ENCODE results near the gene TANK. TPM values are rescaled to one million over a fixed set of nuclear protein-coding genes. Genes with fewer than 3 reads are reported as not detected.
"Not testable (repeated sequence)": the region's sequence is repeated elsewhere in the genome, so short reads cannot be mapped to it uniquely, and the experiment has no call there.

The TANK gene
- total RNA-seq, 1 donor from 2014 or later: 30.1 TPM

DNA sequence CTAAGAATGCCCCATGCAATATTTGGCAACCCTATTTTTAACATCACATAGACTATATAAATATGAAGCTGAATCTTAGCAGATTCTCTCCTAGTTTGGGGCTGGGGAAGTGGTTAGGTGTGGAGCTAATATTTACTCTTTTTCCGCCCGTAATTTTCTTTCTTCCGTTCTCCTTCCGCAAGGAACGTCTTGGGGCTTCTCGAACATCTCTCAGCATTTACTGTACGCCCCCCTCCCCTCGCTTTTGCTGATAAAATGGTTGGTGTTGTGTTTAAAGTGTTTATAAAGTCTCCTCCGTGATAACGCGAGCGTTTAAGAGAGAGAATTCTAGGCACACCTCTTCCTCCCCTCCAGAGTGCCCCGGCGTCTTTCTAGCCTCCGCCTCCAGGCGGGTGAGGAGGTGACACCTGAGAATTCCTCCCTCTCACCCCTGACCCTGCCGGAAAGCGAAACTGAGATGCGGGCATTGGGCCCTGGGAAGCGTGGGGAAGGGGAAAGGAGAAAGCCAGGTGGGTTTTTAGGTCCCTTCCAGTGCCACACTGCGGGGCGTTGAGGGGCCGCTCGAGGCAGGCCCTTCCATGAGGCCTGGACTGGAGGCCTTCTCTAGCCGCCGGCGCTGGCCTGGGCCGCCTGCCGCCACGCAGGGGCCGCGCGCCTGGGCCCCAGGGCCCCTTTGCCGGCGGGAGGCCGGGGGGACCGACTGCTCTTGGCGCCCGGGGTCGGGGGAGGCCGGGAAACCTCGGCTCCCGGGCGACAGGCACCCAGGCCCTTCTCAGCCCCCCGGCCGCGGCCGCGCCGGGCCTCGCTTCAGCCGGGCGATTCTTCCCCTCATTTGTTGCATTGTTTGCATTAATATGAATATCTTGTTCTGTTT lies 84.4 kb downstream of the TANK start:
- DNase-seq (ENCODE audit: low spot score); intact Hi-C loops (cut with DNase I): not testable (repeated sequence)

DNA sequence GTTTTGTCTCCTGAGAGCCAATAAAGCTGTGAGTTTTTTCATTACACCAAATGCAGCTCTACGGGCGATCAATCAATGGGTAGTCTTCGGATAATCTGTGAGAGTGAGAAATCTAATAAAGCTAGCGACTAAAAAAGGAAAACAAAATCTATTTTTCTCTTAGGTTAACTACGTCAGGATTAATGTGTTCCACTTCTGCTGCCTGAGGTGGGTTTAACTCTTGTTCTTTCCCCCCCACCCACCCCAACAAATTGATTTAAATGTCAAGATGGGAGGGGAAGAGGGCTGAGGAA lies 85.0 kb downstream of the TANK start:
- intact Hi-C loops (cut with DNase I): no loop called here
- DNase-seq (ENCODE audit: low spot score): no peak

DNA sequence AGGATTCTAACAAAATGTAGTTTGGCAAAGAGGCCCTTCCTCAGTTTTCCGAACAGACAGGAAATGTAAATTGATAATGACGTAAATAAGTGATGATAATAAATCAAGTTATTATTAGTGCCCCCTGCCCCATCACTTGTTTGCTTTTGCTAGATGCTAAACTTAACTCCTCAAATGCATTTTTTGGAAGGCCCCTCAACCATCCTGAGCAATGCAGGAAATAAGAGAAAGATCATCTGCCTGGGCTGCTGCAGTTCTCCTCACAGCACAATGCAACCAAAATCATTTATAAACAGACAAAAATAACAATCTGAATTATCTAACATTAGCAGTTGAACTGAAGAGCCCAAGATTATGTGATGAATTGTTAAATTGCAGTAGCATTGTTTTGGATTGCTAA lies 85.4 kb downstream of the TANK start:
- intact Hi-C loops (cut with DNase I): no loop called here
- DNase-seq (ENCODE audit: low spot score): no peak

DNA sequence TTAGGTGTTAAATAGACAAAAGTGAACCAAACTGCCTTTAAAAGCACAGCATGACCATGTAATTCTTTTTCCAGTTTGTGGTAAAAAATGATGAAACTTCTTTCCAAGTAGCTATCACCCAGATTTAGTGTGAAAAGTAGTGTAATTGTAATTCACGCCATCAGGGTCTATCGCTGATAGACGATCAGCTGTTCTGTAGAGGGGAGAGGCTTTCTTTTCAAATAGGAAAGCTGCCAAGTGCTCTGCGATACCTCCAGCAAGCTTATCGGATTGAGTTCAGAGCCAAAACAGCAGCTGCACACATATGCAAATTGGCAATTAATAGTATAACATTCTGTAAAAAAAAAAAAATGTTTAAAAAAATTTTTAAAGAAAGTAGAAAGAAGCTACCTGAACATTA lies 86.1 kb downstream of the TANK start:
- intact Hi-C loops (cut with DNase I): no loop called here
- DNase-seq (ENCODE audit: low spot score): no peak

DNA sequence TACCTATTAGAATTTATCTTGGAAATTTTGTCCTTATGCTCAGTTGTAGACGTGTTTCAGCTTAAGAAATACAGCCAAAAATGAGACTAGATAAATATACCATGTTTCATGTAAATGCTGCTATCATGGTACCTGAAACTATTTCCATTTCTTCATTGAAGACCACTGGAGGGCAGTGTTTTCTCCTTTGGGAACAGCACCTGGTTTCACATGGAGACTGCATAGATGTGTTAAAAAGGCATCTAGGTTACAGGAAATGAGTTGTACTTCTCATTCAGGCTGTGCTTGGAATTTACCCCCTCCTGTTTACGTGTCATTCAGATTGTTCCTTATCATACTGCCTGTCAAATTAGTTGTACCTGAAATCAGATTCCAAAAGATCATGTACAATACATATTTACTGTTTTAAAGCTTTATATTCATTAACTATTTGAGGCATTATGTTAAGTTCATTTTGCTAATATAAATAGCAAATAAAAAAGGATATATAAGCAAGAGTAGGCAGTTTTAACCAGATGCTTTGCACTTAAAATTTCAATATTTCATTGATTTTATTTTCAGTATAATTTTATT lies 90.7 kb downstream of the TANK start:
- intact Hi-C loops (cut with DNase I): no loop called here
- no peak for DNase-seq (ENCODE audit: low spot score)

DNA sequence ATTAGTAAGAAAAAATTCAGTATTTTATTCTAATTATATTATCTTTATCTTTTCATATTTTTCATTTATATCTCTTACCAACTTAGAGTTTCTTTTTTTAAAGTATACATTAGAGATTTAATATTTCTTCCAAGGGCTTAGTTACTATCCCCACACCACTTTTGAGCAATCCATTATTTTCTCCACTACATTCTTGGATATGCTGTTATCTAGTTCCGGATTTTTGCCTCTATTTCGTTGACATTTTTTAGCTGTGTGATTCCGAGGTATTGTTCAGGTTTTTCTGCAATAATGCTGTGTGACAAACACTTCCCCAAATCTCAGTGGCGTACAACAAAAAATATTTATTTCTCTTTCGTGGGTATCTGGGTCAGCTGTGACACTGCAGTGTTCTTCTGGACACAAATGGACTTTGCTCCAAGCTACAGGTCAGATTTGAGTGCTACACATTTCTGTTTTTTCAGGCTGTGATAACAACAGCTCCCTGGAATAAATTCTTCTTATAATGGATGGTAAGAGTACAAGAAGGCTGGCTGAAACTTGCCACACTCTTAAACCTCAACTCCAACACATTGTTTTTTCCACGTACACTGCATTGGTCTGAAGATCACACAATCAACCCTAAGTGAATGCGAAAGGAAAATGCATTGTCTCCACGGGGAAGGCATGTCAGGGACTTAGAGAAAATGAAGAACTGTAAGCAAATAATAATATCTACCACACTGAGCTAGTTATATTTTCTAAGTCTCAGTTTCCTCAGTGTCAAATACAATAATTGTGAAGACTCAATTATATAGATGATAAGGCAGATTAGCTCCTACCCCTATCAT lies 97.1 kb downstream of the TANK start:
- intact Hi-C loops (cut with DNase I): no loop called here
- DNase-seq (ENCODE audit: low spot score): no peak

DNA sequence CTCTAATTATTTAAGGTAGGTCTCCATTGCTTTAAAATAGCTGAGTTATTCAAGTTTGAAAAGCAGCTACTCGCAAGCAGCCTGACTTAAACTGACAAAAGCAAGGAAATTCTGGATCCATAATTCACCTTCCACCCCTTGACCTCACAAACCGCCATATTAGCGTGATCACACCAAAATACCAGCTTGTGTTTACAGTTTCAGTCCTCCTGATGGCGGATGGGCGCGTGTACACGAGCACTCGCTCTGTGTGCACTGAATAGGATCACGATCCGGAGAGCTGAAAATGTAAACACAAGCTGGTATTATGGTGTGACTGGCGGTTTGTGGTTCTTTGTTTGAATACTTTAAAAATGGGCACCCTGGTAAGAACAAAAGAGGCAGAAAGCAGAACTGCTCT lies 105.6 kb downstream of the TANK start:
- intact Hi-C loops (cut with DNase I): no loop called here

DNA sequence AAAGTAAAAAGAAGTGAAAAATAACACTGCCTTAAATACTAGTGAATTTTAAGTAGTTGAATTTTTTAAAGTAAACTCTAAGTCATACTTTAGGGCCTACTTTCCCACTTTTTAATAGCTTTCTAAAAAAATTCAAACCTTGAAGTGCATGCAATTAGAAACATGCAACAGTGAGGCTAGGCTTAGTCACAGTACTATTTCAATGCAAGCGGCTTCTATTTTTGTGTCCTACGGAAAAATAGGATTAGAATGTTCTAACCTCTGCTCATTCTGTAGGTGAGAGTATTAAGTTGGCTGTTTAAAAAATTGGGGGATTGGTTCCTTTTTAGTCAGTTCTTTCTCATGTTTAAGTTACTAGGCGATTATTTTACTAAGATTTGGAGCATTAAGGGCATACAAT lies 108.9 kb downstream of the TANK start:
- intact Hi-C loops (cut with DNase I): no loop called here
- no peak for DNase-seq (ENCODE audit: low spot score)

More for the DNA sequence above, 105.6 kb downstream of the TANK start:
- no peak for DNase-seq (ENCODE audit: low spot score)

DNA sequence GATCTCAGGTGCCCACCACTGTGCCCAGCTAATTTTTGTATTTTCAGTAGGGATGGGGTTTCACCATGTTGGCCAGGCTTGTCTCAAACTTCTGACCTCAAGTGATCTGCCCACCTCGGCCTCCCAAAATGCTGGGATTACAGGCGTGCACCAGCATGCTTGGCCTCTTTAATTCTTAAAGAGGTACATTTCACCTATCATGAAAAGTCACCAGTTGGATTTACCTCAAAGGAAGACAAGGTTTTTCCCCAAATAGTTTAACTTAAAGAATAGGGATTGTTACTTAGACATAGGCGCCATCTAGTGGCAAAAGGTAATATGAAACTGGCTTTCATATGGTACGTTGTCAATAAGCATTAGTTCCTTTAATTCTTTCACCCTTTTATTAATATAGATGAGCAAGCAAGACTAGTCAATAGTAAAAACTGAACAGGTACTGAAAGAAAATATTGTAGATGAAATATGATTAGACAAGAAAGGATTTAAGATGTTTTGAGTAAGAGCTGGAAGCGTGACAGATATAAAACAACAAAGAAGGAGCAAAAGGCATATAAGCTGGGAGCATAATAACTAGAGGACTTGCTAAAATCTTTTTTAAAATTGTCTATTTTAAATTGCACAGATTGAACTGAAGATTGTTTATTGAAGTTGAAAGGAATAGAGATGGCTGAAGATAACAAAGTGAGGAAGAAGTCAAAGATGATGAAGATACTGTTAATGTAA lies 113.0 kb downstream of the TANK start:
- intact Hi-C loops (cut with DNase I): loop anchor here (2.0 kb wide), 1 partner anchor 50 kb away; no protein-coding TSS in a partner anchor
- no peak for DNase-seq (ENCODE audit: low spot score)

DNA sequence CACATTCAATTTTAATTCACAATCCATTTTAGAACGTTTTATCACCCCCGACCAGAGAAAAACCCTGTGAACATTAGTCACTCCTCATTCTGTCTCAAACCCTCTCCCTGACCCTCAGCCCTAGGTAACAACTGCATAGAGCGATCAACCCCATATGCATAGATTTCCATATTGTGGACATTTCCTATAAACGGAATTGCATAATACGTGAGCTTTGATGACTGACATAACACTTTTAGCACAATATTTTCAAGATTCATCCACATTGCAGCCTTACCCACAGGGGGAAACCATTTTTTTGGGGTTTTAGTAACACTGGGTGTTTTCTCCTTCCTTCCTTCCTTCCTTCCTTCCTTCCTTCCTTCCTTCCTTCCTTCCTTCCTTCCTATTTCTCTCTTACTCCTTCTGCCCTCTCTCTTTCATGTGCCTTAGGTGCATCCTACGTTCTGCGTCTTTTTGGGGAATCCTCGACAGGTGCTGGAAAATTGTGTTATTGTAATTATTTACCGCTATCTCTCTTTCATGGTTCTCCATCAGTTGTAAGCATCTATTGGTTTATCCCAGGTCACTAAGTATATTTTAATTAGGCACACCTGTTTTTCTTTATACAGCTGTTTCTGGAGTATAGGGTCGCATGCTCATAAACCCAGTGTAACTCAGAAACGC lies 118.5 kb downstream of the TANK start:
- intact Hi-C loops (cut with DNase I); DNase-seq (ENCODE audit: low spot score): not testable (repeated sequence)

DNA sequence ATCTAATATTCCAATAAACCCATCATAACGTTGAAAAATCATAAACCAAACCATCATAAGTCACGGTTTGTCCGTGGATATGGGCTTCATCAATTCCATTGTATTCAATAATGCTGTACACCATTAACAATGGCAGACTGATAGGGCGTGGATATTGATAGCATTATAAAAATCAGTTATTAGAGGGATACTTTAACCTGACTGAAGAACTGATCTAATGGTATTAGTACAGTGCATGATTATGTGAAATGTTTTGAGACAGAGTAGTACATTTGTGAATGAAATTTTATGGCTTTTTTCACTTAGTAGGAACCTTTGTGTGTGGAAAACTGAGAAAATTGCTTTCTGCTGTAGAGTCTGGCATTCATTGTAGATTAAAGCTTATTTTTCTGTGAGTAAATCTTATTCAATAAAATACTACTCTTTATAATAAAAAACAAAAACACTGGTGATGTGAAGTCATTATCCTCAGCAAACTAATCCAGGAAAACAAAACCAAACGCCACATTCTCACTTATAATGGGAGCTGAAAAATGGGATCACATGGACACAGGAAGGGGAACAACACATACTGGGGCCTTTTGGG lies 119.1 kb downstream of the TANK start:
- DNase-seq (ENCODE audit: low spot score); intact Hi-C loops (cut with DNase I): not testable (repeated sequence)

DNA sequence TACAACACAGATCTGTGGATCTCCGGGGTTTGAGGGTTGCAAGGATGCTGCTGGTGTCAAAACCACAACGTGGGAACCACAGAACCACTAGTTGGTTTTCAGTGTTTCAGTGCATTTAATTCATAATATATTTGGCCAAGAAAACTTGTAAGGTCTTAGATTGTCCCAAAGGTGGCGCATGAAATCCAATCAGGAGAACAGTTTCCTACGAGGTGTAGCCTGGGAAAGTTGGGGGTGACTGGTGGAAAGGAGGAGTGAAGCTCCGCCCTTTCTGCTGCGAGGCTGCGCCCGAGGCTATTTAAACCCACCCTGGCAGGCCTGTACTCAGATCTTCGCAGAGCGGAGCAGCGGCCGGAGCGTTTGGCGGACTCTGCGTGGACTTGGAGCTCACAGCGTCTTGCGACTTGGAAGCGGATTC lies 120.7 kb downstream of the TANK start:
- intact Hi-C loops (cut with DNase I): not testable (repeated sequence)
- DNase-seq (ENCODE audit: low spot score): peak; percentile 85

DNA sequence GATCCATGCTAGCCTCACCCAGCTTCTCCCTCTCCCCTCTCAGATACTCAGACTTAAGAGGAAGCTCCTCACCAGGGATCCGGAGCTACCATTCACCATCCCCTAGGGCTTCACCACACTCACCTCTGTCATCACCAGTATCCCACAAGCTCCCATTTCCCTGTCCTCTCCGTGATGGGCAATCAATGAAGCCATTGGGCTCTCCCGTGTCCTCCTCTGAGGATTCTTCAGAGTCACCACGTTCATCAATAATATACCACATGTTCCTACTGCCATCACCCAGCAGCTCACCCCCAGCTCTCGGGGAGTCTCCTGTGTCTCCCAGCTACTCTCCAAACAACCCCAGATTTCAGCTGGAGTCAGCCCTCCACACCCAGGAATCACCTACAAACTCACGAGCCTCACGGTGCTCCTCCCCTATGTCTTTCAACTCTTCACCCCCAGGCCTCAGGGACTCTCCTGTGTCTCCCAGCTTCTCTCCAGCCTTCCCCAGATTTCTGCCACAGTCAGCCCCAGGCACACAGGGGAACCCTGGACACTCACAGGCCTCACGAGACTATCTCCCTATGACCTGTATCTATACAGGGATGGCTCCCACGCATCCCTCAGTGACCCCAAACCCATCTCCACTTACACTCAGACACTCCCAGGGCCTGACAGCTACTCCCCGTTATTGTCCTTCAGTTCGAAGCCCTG lies 121.5 kb downstream of the TANK start:
- intact Hi-C loops (cut with DNase I); DNase-seq (ENCODE audit: low spot score): not testable (repeated sequence)

DNA sequence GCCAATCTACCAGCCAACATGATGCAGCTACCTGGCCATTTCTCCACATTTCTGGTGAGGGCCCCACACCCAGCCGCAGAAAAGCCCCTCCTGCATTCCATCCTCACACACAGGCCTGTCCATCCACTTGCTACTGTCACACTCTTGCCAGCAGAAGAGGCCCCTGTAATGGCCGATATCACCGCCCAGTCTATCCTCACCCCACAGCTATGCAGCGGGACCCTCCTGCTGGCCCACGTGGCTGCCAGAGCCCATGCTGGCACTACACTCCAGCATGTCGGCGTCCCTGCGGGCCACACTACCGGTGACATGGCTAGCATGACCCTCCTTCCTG lies 122.0 kb downstream of the TANK start:
- DNase-seq (ENCODE audit: low spot score); intact Hi-C loops (cut with DNase I): not testable (repeated sequence)

DNA sequence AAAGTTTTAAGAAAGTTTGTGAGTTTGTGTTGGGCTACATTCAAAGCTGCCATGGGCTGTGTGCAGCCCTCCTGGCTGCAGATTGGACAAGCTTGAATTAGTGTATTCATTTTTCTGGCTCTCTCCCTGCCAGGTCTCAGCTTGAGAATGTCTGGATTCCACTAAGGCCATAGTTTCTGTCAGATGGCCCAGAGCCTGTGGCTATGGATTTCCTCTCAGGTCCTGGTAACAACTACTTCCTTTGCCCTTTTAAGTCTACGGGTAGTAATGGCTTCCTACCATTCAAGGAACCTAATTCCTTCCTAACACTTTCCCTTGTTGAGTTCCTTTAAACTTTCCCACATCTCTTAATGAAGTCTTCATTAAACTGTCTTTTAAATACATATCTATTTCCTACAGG lies 123.7 kb downstream of the TANK start:
- intact Hi-C loops (cut with DNase I): no loop called here
- no peak for DNase-seq (ENCODE audit: low spot score)

Data from cardiac septum (tissue), 1 donor.